Measurements from ENCODE around the gene GSG1L. TPM values are rescaled to one million over a fixed set of nuclear protein-coding genes. Genes with fewer than 3 reads are reported as not detected.
A peak's percentile ranks its signal among the peaks of the same experiment; 100 is the strongest.

The GSG1L gene
- total and polyA plus RNA-seq, 2 of the 13 experiments (the other 11 are each of a cell fraction or from before 2014, with no cell fraction given) = not detected

DNA sequence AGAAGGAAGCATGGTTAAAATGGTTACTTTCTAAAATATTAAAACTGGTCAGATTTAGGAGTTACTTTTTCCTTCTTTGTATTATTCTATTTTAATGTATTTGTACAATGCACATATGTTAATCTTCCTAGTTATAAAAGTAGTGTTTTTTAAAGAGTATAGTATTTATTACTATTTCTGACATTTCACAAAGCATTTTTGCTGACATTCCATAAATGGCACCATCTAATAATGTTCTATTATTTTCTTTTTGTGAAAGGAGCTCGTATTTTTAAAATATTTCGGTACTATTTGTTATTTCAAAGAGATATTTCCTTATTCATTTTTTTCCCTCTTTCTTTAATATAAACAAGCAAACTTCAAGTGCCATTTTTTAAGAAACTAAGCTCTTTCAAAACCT is 47.5 kb upstream of the GSG1L start:
- Histone ChIP-seq H3K4me2 (ENCODE audit: low read depth, low read length) (no peak overlapping the region), H3K4me3 (replicated peaks in 1 of 3; ENCODE audit: insufficient read depth in 1 of 3, low read depth in 2 of 3, low read length in 3 of 3) (no peak overlapping the region), H3K79me2 (ENCODE audit: insufficient read depth, low read length) (no peaks in the 10 kb centered on the region), H3K9me3 (ENCODE audit: low read length) (no peaks in the 10 kb centered on the region), H3K27me3 (ENCODE audit: control insufficient read depth in 1 of 2, insufficient read depth in 2 of 2, low read length in 2 of 2) (no peaks in the 10 kb centered on the region), H2AFZ (ENCODE audit: low read length) (no peak overlapping the region), H3K9ac (ENCODE audit: insufficient read depth, low read depth, low read length) (no peak overlapping the region), H4K20me1 (ENCODE audit: insufficient read depth, low read length) (peaks cover under 1% of the 10 kb centered on the region; the same call in 1 of the 2 replicates), H3K36me3 (replicated peaks in 1 of 2; ENCODE audit: control insufficient read depth in 1 of 2, insufficient read depth in 2 of 2, low read length in 2 of 2) (peaks cover 45 to 85% of the 10 kb centered on the region in 2 experiments), H3K27ac (ENCODE audit: extremely low read length, insufficient read depth, low read length) (no peak overlapping the region), H3K4me1 (ENCODE audit: insufficient read depth, low read length) (no peaks in the 10 kb centered on the region)
- intact Hi-C loops (cut with micrococcal nuclease; ENCODE audit: unreplicated experiment) (no loop called here), in situ Hi-C loops (cut with HindIII; ENCODE audit: extremely low pct_ligation_motif_present, low pct_unique_long_range_greater_than_20kb) (no loop called here)
- BruUV-seq (replicated peaks) = no TSS peak
- ChIA-PET POLR2A (no interaction called here), CTCF (ENCODE audit: low intra/inter-chr PET ratio, low total read pairs) (no interaction called here)
- DNase-seq (ENCODE audit: low spot score) = no peak
- ATAC-seq = no peak
- TF ChIP-seq MAFF (IDR thresholded peaks at IDR 0.05; ENCODE audit: low read depth, low read length) (peak; percentile 68; the same call in 1 of the 2 replicates), KLF6 (CRISPR knock-in tag; IDR thresholded peaks at IDR 0.05) (no peak), MAFK (conservative IDR thresholded peaks at IDR 0.05 in 1 of 2, IDR thresholded peaks at IDR 0.05 in 1 of 2; ENCODE audit: low read length in 2 of 2) (peak; percentile 67 to 76; a peak in 3 of 4 replicates)
- no peak for FAIRE-seq
- 96% methylated on average over 2 of the region's 2 CpGs for WGBS (ENCODE audit: low lambda C conversion rate)

DNA sequence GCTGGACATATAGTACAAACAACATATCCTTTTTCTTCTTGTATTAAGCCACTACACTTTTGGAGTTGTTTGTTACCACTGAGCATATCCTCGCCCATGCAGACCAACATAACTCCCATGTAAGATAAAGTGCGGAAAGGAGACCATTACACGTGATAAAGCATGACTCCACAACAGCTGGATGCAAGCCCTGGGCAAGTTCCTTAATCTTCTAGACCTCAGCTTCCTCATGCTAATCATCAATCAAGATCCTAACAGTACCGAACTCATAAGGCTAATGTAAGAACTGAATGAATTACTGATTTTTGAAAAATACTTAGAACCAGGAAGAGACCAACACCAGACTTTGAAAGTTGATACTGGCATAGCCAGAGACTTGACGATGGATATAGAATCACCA is 47.0 kb upstream of the GSG1L start:
- H3K4me1 ChIP-seq (ENCODE audit: insufficient read depth, low read length) = no peaks in the 10 kb centered on the region
- intact Hi-C loops (cut with micrococcal nuclease; ENCODE audit: unreplicated experiment) (no loop called here), in situ Hi-C loops (cut with HindIII; ENCODE audit: extremely low pct_ligation_motif_present, low pct_unique_long_range_greater_than_20kb) (no loop called here)
- H2AFZ ChIP-seq (ENCODE audit: low read length) = no peak overlapping the region
- no peak overlapping the region for H3K4me3 ChIP-seq (replicated peaks in 1 of 3; ENCODE audit: insufficient read depth in 1 of 3, low read depth in 2 of 3, low read length in 3 of 3)
- no peak overlapping the region for H3K4me2 ChIP-seq (ENCODE audit: low read depth, low read length)
- no peaks in the 10 kb centered on the region for H3K79me2 ChIP-seq (ENCODE audit: insufficient read depth, low read length)
- no TSS peak for BruUV-seq (replicated peaks)
- peaks cover 3% of the 10 kb centered on the region; the same call in 1 of the 2 replicates for H4K20me1 ChIP-seq (ENCODE audit: insufficient read depth, low read length)
- POLR2A ChIA-PET = no interaction called here
- FAIRE-seq (no peak), ATAC-seq (no peak), DNase-seq (ENCODE audit: low spot score) (no peak)
- WGBS (ENCODE audit: low lambda C conversion rate) = over 99% methylated on average over 5 of the region's 5 CpGs
- CTCF ChIA-PET (ENCODE audit: low intra/inter-chr PET ratio, low total read pairs) = no interaction called here
- no peaks in the 10 kb centered on the region for H3K9me3 ChIP-seq (ENCODE audit: low read length)
- no peak overlapping the region for H3K9ac ChIP-seq (ENCODE audit: insufficient read depth, low read depth, low read length)
- peaks cover 46 to 85% of the 10 kb centered on the region in 2 experiments for H3K36me3 ChIP-seq (replicated peaks in 1 of 2; ENCODE audit: control insufficient read depth in 1 of 2, insufficient read depth in 2 of 2, low read length in 2 of 2)
- TF ChIP-seq, protein P1, sequence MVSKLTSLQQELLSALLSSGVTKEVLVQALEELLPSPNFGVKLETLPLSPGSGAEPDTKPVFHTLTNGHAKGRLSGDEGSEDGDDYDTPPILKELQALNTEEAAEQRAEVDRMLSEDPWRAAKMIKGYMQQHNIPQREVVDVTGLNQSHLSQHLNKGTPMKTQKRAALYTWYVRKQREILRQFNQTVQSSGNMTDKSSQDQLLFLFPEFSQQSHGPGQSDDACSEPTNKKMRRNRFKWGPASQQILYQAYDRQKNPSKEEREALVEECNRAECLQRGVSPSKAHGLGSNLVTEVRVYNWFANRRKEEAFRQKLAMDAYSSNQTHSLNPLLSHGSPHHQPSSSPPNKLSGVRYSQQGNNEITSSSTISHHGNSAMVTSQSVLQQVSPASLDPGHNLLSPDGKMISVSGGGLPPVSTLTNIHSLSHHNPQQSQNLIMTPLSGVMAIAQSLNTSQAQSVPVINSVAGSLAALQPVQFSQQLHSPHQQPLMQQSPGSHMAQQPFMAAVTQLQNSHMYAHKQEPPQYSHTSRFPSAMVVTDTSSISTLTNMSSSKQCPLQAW (CRISPR knock-in tag; IDR thresholded peaks at IDR 0.05) = no peak
- TF ChIP-seq ZNF44 (CRISPR knock-in tag; IDR thresholded peaks at IDR 0.05) (no peak), MTA3 (CRISPR knock-in tag; IDR thresholded peaks at IDR 0.05) (no peak)
- TF ChIP-seq, protein P2, sequence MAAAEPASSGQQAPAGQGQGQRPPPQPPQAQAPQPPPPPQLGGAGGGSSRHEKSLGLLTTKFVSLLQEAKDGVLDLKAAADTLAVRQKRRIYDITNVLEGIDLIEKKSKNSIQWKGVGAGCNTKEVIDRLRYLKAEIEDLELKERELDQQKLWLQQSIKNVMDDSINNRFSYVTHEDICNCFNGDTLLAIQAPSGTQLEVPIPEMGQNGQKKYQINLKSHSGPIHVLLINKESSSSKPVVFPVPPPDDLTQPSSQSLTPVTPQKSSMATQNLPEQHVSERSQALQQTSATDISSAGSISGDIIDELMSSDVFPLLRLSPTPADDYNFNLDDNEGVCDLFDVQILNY (CRISPR knock-in tag; conservative IDR thresholded peaks at IDR 0.05) = no peak
- TF ChIP-seq, protein P3, sequence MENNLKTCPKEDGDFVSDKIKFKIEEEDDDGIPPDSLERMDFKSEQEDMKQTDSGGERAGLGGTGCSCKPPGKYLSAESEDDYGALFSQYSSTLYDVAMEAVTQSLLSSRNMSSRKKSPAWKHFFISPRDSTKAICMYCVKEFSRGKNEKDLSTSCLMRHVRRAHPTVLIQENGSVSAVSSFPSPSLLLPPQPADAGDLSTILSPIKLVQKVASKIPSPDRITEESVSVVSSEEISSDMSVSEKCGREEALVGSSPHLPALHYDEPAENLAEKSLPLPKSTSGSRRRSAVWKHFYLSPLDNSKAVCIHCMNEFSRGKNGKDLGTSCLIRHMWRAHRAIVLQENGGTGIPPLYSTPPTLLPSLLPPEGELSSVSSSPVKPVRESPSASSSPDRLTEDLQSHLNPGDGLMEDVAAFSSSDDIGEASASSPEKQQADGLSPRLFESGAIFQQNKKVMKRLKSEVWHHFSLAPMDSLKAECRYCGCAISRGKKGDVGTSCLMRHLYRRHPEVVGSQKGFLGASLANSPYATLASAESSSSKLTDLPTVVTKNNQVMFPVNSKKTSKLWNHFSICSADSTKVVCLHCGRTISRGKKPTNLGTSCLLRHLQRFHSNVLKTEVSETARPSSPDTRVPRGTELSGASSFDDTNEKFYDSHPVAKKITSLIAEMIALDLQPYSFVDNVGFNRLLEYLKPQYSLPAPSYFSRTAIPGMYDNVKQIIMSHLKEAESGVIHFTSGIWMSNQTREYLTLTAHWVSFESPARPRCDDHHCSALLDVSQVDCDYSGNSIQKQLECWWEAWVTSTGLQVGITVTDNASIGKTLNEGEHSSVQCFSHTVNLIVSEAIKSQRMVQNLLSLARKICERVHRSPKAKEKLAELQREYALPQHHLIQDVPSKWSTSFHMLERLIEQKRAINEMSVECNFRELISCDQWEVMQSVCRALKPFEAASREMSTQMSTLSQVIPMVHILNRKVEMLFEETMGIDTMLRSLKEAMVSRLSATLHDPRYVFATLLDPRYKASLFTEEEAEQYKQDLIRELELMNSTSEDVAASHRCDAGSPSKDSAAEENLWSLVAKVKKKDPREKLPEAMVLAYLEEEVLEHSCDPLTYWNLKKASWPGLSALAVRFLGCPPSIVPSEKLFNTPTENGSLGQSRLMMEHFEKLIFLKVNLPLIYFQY (CRISPR knock-in tag; IDR thresholded peaks at IDR 0.05; ENCODE audit: borderline replicate concordance) = no peak
- no peak overlapping the region for H3K27ac ChIP-seq (ENCODE audit: extremely low read length, insufficient read depth, low read length)
- no peaks in the 10 kb centered on the region for H3K27me3 ChIP-seq (ENCODE audit: control insufficient read depth in 1 of 2, insufficient read depth in 2 of 2, low read length in 2 of 2)

All from HepG2 (cell line).